MCF 10A (cell line): ENCODE data around the gene FMNL2. TPM values are rescaled to one million over a fixed set of nuclear protein-coding genes. Genes with fewer than 3 reads are reported as not detected.
A peak's percentile ranks its signal among the peaks of the same experiment; 100 is the strongest.

ENCODE experiments used
- BruUV-seq: library from RNA; stranded (reverse); fragments of 400-500 nt; replicated peaks from 2 replicates; lab custom pipeline; 2021; lab: Mats Ljungman, UMichigan
- CTCF ChIA-PET: fragments of 300-600 bp; sonication (Branson Sonifier 250); formaldehyde crosslinking; extraction: SDS; loops from one replicate; lab custom pipeline; 2021; ENCODE audit warnings: antibody characterized with exemption, inconsistent platforms; lab: Yijun Ruan, JAX
- POLR2A ChIA-PET: fragments of 300-600, 350-650 bp; sonication (Branson Sonifier 250); formaldehyde crosslinking; extraction: SDS; loops from one replicate; lab custom pipeline; 2020; ENCODE audit warnings: antibody characterized with exemption, inconsistent platforms; lab: Yijun Ruan, JAX
- DNase-seq: peaks from one replicate; pipeline ENCODE4 v3.0.0-alpha.2; 2018; ENCODE audit not compliant: unreplicated experiment
- H3K27ac Mint-ChIP-seq: one replicate; pipeline ENCODE4 v1.8.0; 2022; ENCODE audit warnings: mild to moderate bottlenecking, low read depth, mixed read lengths; ENCODE audit not compliant: unreplicated experiment
- H3K27me3 Mint-ChIP-seq: one replicate; pipeline ENCODE4 v1.8.0; 2022; ENCODE audit warnings: mixed read lengths; ENCODE audit not compliant: insufficient read depth, unreplicated experiment
- H3K36me3 Mint-ChIP-seq: one replicate; pipeline ENCODE4 v1.8.0; 2022; ENCODE audit warnings: mild to moderate bottlenecking, moderate library complexity, mixed read lengths; ENCODE audit not compliant: insufficient read depth, unreplicated experiment
- H3K4me1 Mint-ChIP-seq: one replicate; pipeline ENCODE4 v1.8.0; 2022; ENCODE audit warnings: mixed read lengths; ENCODE audit not compliant: insufficient read depth, unreplicated experiment
- H3K4me3 Mint-ChIP-seq: one replicate; pipeline ENCODE4 v1.8.0; 2022; ENCODE audit warnings: mild to moderate bottlenecking, moderate library complexity, mixed read lengths; ENCODE audit not compliant: unreplicated experiment
- H3K9me3 Mint-ChIP-seq: one replicate; pipeline ENCODE4 v1.8.0; 2022; ENCODE audit warnings: mixed read lengths; ENCODE audit not compliant: unreplicated experiment
- intact Hi-C: fragments of 100-400 bp; cut with micrococcal nuclease; formaldehyde crosslinking; loops from 2 replicates; pipeline ENCODE4 v1.14.1; 2022
- total RNA-seq: library from RNA; stranded (reverse); gene quantifications from 2 replicates; pipeline ENCODE4 v1.2.3, GENCODE V29; 2022
- TF ChIP-seq, protein P1 (sequence below): fragments of 200-600 bp; IDR thresholded peaks from one replicate; pipeline ENCODE4 v1.8.0; 2022; ENCODE audit warnings: antibody characterized with exemption, mild to moderate bottlenecking; ENCODE audit not compliant: unreplicated experiment

Gene FMNL2
- total RNA-seq, 1 experiment from 2014 or later, result 76.5 TPM

GRCh38 chr2:152405206-152406118, 70.5 kb downstream of the FMNL2 start:
- H3K36me3 Mint-ChIP-seq, result peaks cover 12% of the 10 kb centered on the region
- H3K9me3 Mint-ChIP-seq, result no peaks in the 10 kb centered on the region
- DNase-seq, result peak; percentile 43
- peaks cover 67% of the 10 kb centered on the region for H3K4me1 Mint-ChIP-seq
- H3K27ac Mint-ChIP-seq, result peak overlapping the region; percentile 55
- POLR2A ChIA-PET, result interaction anchor here (0.9 to 3.6 kb wide), 9 partner anchors 8 to 69 kb away, joined by 3 to 21 read pairs (median 4); no protein-coding TSS in a partner anchor
- CTCF ChIA-PET, result interaction anchor here (0.6 to 1.6 kb wide), 4 partner anchors 7 to 216 kb away, joined by 3 to 4 read pairs (median 3); no protein-coding TSS in a partner anchor
- intact Hi-C loops, result no loop called here
- TF ChIP-seq, protein P1, sequence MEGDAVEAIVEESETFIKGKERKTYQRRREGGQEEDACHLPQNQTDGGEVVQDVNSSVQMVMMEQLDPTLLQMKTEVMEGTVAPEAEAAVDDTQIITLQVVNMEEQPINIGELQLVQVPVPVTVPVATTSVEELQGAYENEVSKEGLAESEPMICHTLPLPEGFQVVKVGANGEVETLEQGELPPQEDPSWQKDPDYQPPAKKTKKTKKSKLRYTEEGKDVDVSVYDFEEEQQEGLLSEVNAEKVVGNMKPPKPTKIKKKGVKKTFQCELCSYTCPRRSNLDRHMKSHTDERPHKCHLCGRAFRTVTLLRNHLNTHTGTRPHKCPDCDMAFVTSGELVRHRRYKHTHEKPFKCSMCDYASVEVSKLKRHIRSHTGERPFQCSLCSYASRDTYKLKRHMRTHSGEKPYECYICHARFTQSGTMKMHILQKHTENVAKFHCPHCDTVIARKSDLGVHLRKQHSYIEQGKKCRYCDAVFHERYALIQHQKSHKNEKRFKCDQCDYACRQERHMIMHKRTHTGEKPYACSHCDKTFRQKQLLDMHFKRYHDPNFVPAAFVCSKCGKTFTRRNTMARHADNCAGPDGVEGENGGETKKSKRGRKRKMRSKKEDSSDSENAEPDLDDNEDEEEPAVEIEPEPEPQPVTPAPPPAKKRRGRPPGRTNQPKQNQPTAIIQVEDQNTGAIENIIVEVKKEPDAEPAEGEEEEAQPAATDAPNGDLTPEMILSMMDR, result no peak
- no peak overlapping the region for H3K4me3 Mint-ChIP-seq
- no peaks in the 10 kb centered on the region for H3K27me3 Mint-ChIP-seq
- no TSS peak for BruUV-seq

DNA sequence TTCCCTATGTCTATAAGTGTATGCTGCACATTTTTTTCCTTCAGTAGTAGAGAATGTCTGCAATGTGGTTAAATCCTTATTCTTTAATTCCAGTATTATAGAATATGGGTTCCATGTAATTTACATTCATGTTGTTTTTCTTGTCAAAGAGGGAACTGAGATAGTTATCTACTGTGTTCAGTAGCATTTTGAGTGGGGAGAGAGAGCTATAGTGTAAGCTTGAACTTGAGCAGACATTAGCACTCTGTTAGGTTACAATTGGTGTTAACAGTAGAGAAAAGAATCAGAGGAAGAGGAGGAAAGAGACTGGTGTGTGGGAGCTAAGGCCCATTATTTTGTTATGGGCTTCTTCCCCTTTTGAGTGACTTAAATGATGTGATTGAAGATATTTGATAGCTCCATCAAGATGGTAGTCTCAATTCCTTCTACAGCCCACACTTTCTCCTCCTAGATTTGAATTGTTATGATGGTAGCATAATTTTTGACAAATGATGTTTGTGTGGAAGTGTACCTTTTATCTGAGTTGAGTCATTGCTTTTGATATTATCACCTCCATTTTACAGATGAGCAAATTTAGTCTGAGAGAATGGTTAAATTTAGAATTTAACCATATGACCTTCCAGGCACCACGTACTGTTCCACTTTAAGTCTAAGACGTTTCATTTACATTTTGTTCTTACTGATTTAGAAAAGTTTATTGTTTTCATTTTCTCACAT, 71.3 kb downstream of the FMNL2 start:
- Mint-ChIP-seq H3K4me3 (no peak overlapping the region), H3K27me3 (no peaks in the 10 kb centered on the region), H3K27ac (peak overlapping the region; percentile 55), H3K4me1 (peaks cover 68% of the 10 kb centered on the region), H3K36me3 (peaks cover 12% of the 10 kb centered on the region), H3K9me3 (no peaks in the 10 kb centered on the region)
- TF ChIP-seq, protein P1, result no peak
- CTCF ChIA-PET, result interaction anchor here (0.6 to 1.6 kb wide), 4 partner anchors 8 to 206 kb away, joined by 3 to 4 read pairs (median 4); no protein-coding TSS in a partner anchor
- intact Hi-C loops, result no loop called here
- no peak for DNase-seq
- BruUV-seq, result no TSS peak
- POLR2A ChIA-PET, result interaction anchor here (0.6 to 3.6 kb wide), 7 partner anchors 12 to 72 kb away, joined by 3 to 21 read pairs (median 6); partner anchors contain the start of gene FMNL2

DNA sequence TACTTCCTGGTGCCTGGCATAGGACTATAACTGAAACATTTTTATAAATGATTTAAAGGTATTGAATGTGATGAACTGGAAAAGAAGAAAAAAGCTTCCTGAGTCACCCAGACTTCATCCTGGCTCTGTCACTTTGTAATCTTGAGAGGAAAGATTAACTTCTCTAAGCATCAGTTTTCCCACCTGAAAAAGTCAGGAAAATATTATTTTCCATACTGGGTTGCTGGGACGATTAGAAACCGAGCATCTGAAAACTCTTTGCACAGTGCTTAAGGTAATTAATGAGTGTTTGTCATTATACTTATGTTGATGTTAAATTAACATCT, 71.8 kb downstream of the FMNL2 start:
- CTCF ChIA-PET, result interaction anchor here (0.8 to 1.3 kb wide), 2 partner anchors 15 to 21 kb away, joined by 3 to 4 read pairs; no protein-coding TSS in a partner anchor
- Mint-ChIP-seq H3K27ac (peak overlapping the region; percentile 55), H3K4me1 (peaks cover 73% of the 10 kb centered on the region), H3K4me3 (peak overlapping the region; percentile 71), H3K9me3 (no peaks in the 10 kb centered on the region), H3K36me3 (peaks cover 12% of the 10 kb centered on the region), H3K27me3 (no peaks in the 10 kb centered on the region)
- POLR2A ChIA-PET, result interaction anchor here (0.6 to 3.6 kb wide), 8 partner anchors 12 to 73 kb away, joined by 3 to 21 read pairs (median 6); partner anchors contain the start of gene FMNL2
- intact Hi-C loops, result no loop called here
- no peak for DNase-seq
- TF ChIP-seq, protein P1, result no peak
- BruUV-seq, result no TSS peak
